Activated B cell treated with CpG ODN at 0.5 μM for 24 hours (primary cell): Measurements from ENCODE around the gene RNF222. TPM values are rescaled to one million over a fixed set of nuclear protein-coding genes. Genes with fewer than 3 reads are reported as not detected.

Source experiments
- ATAC-seq: fragments of 200-7000 bp; cut with Tn5 transposase; one replicate; pipeline ENCODE4 v1.10.0; 2021; ENCODE audit warnings: low read depth, mild to moderate bottlenecking, moderate library complexity
- CTCF ChIA-PET: fragments of 350-600 bp; sonication (Branson Sonifier 250); formaldehyde crosslinking; loops from one replicate; lab custom pipeline; 2021; ENCODE audit warnings: antibody characterized with exemption; lab: Charles Lee
- POLR2A ChIA-PET: fragments of 350-600 bp; sonication (Branson Sonifier 250); formaldehyde crosslinking; loops from one replicate; lab custom pipeline; 2021; ENCODE audit warnings: antibody characterized with exemption; lab: Charles Lee
- DNase-seq: peaks from one replicate; pipeline ENCODE4 v3.0.0; 2022
- H3K27ac Mint-ChIP-seq: one replicate; pipeline ENCODE4 v1.8.0; 2020; ENCODE audit warnings: mixed read lengths
- H3K27me3 Mint-ChIP-seq: one replicate; pipeline ENCODE4 v1.8.0; 2021; ENCODE audit warnings: mixed read lengths
- H3K36me3 Mint-ChIP-seq: one replicate; pipeline ENCODE4 v1.8.0; 2021; ENCODE audit warnings: low read depth, mixed read lengths
- H3K4me1 Mint-ChIP-seq: one replicate; pipeline ENCODE4 v1.8.0; 2021; ENCODE audit warnings: mixed read lengths
- H3K4me3 Mint-ChIP-seq: one replicate; pipeline ENCODE4 v1.8.0; 2020; ENCODE audit warnings: mild to moderate bottlenecking, mixed read lengths
- H3K9me3 Mint-ChIP-seq: one replicate; pipeline ENCODE4 v1.8.0; 2020; ENCODE audit warnings: mixed read lengths
- intact Hi-C: fragments of 100-400 bp; cut with micrococcal nuclease; formaldehyde crosslinking; loops from one replicate; pipeline ENCODE4 v1.15.1; 2024
- total RNA-seq: library from RNA; stranded (reverse); gene quantifications from 2 replicates; pipeline ENCODE4 v1.2.3, GENCODE V29; 2022
- TF ChIP-seq, protein P1 (sequence below): fragments of 200-600 bp; IDR thresholded peaks from one replicate; pipeline ENCODE4 v1.8.0; 2022; ENCODE audit warnings: antibody characterized with exemption, mild to moderate bottlenecking

RNF222 gene
- total RNA-seq, 1 donor from 2014 or later, result not detected

DNA sequence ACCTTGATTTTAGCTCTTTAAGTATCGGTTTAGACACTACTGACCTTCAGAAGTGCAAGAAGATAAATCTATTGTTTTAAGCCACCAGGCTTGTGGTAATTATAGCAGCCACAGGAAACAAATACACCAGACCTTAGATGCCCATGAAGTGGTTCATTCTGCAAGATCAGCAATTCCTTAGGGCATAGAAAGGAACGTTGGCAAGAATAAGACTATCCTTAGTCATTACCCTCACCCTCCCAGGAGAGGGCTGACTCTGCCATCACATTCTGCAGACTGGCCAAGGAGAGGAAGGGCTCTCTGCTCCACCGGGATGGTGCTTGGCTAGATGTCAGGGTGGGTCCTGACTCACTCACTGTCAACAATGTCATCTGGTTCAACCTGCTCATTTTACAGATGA is 23.9 kb upstream of the RNF222 start:
- no peaks in the 10 kb centered on the region for H3K4me1 Mint-ChIP-seq
- ChIA-PET POLR2A (no interaction called here), CTCF (interaction anchor here (2.2 kb wide), 1 partner anchor 11 kb away, joined by 10 read pairs; no protein-coding TSS in a partner anchor)
- ATAC-seq (no peak), DNase-seq (no peak)
- no peak overlapping the region for H3K27ac Mint-ChIP-seq
- TF ChIP-seq, protein P1, sequence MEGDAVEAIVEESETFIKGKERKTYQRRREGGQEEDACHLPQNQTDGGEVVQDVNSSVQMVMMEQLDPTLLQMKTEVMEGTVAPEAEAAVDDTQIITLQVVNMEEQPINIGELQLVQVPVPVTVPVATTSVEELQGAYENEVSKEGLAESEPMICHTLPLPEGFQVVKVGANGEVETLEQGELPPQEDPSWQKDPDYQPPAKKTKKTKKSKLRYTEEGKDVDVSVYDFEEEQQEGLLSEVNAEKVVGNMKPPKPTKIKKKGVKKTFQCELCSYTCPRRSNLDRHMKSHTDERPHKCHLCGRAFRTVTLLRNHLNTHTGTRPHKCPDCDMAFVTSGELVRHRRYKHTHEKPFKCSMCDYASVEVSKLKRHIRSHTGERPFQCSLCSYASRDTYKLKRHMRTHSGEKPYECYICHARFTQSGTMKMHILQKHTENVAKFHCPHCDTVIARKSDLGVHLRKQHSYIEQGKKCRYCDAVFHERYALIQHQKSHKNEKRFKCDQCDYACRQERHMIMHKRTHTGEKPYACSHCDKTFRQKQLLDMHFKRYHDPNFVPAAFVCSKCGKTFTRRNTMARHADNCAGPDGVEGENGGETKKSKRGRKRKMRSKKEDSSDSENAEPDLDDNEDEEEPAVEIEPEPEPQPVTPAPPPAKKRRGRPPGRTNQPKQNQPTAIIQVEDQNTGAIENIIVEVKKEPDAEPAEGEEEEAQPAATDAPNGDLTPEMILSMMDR, result no peak
- H3K4me3 Mint-ChIP-seq, result no peak overlapping the region
- H3K27me3 Mint-ChIP-seq, result peaks cover 43% of the 10 kb centered on the region
- H3K36me3 Mint-ChIP-seq, result no peaks in the 10 kb centered on the region
- H3K9me3 Mint-ChIP-seq, result no peaks in the 10 kb centered on the region
- intact Hi-C loops, result no loop called here

DNA sequence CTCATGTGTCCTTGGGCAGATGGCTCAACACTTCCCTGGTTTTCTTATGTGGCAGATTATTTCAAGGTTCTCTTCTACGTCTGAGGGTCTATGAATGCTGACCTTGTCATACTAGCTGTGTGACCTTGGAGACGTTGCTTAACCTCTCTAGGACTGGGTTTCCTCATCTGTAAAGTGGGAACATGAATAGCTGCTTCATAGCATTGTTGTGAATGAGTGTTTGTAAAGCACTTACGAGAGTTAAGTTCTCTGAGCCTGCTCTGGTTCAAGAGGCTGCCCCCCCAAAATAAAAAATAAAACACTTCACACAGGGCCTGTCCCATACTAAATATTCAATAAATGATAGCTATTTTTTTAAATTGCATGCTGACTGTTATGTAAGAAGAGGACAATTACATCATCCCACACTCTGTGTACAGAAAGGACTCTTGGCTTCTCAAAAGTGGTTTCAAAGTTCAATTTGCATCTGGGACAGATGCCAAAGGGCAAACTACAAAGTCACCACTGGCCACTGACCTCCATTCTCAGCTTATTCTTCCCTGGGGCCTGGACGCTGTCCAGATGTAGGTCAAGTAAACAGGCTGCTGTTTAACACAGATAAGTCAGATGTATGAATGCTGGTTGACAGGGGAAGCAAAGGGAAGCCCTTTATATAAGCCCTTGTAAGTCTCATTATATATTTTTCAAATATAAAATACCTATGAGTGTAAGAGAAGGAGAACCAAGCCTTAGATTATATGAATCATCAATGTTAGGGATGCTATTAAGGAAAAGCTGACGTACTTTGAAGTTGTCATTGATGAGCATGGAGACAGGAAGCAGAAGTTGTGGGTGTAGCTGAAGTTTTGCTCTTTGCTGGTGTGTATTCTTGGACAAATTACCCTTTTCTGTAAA is 22.7 kb upstream of the RNF222 start:
- ChIA-PET CTCF (interaction anchor here (2.2 kb wide), 1 partner anchor 10 kb away, joined by 10 read pairs; no protein-coding TSS in a partner anchor), POLR2A (no interaction called here)
- no peaks in the 10 kb centered on the region for H3K4me1 Mint-ChIP-seq
- no peak for DNase-seq
- no peaks in the 10 kb centered on the region for H3K36me3 Mint-ChIP-seq
- intact Hi-C loops, result no loop called here
- no peaks in the 10 kb centered on the region for H3K9me3 Mint-ChIP-seq
- no peak overlapping the region for H3K27ac Mint-ChIP-seq
- no peak overlapping the region for H3K4me3 Mint-ChIP-seq
- H3K27me3 Mint-ChIP-seq, result peaks cover 41% of the 10 kb centered on the region
- ATAC-seq, result no peak
- TF ChIP-seq, protein P1, result no peak

DNA sequence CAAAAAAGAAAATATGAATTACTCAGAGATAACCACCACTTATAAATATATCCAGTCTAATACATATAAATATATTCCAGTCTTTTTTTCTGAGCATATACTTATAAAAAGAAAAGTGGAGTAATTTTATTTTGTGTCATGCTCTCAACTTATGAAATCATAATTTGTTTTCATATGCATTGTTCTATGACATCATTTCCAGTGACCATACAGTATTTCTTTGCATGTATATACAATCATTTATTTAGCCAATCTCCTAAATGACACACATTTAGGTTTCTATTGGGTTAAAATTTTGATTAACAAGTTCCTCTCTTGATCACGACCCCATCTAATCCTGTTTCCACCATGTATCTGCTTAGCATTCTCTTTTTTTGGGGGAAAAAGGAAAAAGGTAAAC is 21.7 kb upstream of the RNF222 start:
- Mint-ChIP-seq H3K9me3 (no peaks in the 10 kb centered on the region), H3K27me3 (peaks cover 39% of the 10 kb centered on the region), H3K4me1 (no peaks in the 10 kb centered on the region), H3K27ac (no peak overlapping the region), H3K36me3 (no peaks in the 10 kb centered on the region), H3K4me3 (no peak overlapping the region)
- no peak for ATAC-seq
- intact Hi-C loops, result no loop called here
- TF ChIP-seq, protein P1, result no peak
- ChIA-PET POLR2A (no interaction called here), CTCF (no interaction called here)
- no peak for DNase-seq

DNA sequence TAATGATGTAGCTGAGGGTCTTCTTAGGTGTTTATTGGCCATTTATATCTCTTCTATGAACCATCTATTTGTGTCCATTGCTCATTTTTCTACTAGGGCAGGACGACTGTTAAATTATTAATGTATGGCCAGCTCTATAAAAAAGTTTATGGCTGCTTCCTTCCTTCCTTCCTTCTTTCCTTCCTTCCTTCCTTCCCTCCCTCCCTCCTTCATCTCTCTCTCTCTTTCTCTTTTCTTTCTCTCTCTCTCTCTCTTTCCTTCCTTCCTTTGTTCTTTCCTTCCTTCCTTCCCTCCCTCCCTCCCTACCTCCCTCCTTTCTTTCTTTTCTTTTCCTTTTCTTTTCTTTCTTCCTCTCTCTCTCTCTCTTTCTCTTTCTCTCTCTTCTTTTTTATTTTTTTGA is 20.8 kb upstream of the RNF222 start:
- Mint-ChIP-seq H3K4me3 (no peak overlapping the region), H3K27me3 (peaks cover 36% of the 10 kb centered on the region), H3K36me3 (no peaks in the 10 kb centered on the region), H3K4me1 (no peaks in the 10 kb centered on the region), H3K9me3 (no peaks in the 10 kb centered on the region), H3K27ac (no peak overlapping the region)
- no peak for DNase-seq
- TF ChIP-seq, protein P1, result no peak
- ChIA-PET POLR2A (no interaction called here), CTCF (no interaction called here)
- intact Hi-C loops, result no loop called here
- ATAC-seq, result no peak

DNA sequence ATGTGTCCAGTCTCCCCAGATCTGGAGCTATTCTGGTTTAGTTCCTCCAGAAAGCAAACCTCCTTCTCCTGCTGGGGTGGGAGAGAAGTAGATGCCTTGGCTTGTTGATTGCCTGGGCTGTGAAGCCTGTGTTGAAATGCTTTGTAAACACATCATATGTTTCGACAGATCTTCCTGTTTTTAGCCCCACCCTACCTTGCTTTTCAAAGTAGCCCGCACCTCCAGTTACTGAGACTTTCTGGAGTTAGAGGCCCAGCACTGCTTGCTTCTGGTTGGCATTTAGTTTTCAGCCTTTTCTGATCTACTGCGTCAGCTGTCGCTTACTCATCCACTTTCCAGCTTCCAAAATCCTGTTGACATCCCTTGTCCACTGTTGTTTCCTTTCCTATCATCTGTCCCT is 20.2 kb upstream of the RNF222 start:
- Mint-ChIP-seq H3K4me3 (no peak overlapping the region), H3K36me3 (no peaks in the 10 kb centered on the region), H3K9me3 (no peaks in the 10 kb centered on the region), H3K27ac (no peak overlapping the region), H3K27me3 (peaks cover 35% of the 10 kb centered on the region), H3K4me1 (no peaks in the 10 kb centered on the region)
- intact Hi-C loops, result no loop called here
- ChIA-PET CTCF (interaction anchor here (1.0 kb wide), 1 partner anchor 329 kb away, joined by 3 read pairs; no protein-coding TSS in a partner anchor), POLR2A (no interaction called here)
- no peak for DNase-seq
- TF ChIP-seq, protein P1, result no peak
- ATAC-seq, result no peak
